OCI-LY7 (cell line): ENCODE results near the gene NRP1. TPM values are rescaled to one million over a fixed set of nuclear protein-coding genes. Genes with fewer than 3 reads are reported as not detected.
"Not testable (repeated sequence)": the region's sequence is repeated elsewhere in the genome, so short reads cannot be mapped to it uniquely, and the experiment has no call there.

Experiments used
- Bru-seq: library from RNA; stranded (reverse); fragments of 400-500 nt; gene quantifications from one replicate; lab custom pipeline; 2021; lab: Mats Ljungman, UMichigan
- BruChase-seq, 2 experiments: library from RNA; stranded (reverse); fragments of 400-500 nt; gene quantifications; one replicate each; lab custom pipeline; 2021; lab: Mats Ljungman, UMichigan
- BruUV-seq: library from RNA; stranded (reverse); fragments of 400-500 nt; replicated peaks from 2 replicates; lab custom pipeline; 2021; lab: Mats Ljungman, UMichigan
- CTCF ChIA-PET: fragments of 300-600 bp; sonication (Branson Sonifier 250); formaldehyde crosslinking; loops from one replicate; lab custom pipeline; 2022; ENCODE audit warnings: antibody characterized with exemption; ENCODE audit not compliant: unreplicated experiment; lab: Charles Lee
- POLR2A ChIA-PET: fragments of 300-600 bp; sonication (Branson Sonifier 250); formaldehyde crosslinking; loops from one replicate; lab custom pipeline; 2022; ENCODE audit warnings: antibody characterized with exemption; lab: Charles Lee
- DNase-seq: peaks from one replicate; pipeline ENCODE4 v3.0.0-alpha.2; 2015; ENCODE audit warnings: low spot score
- H2AFZ ChIP-seq: fragments of 200-600 bp; sonication (generic), shearing (Covaris generic); 2 replicates; pipeline ENCODE4 v1.6.1; 2014; ENCODE audit warnings: mild to moderate bottlenecking, antibody characterized with exemption, low read length, moderate library complexity
- H3K27ac ChIP-seq: fragments of 200-600 bp; sonication (generic); 2 replicates; pipeline ENCODE4 v1.5.1; 2014; ENCODE audit warnings: mixed run types, low read depth, mild to moderate bottlenecking, moderate library complexity, low read length, inconsistent platforms; ENCODE audit not compliant: poor library complexity, severe bottlenecking
- H3K36me3 ChIP-seq: fragments of 200-600 bp; sonication (generic); 2 replicates; pipeline ENCODE4 v1.6.1; 2014; ENCODE audit warnings: mild to moderate bottlenecking, antibody characterized with exemption, low read length, moderate library complexity, mixed read lengths; ENCODE audit not compliant: insufficient read depth
- H3K4me1 ChIP-seq: fragments of 200-600 bp; sonication (generic); 2 replicates; pipeline ENCODE4 v1.5.1; 2014; ENCODE audit warnings: mild to moderate bottlenecking, low read length; ENCODE audit not compliant: insufficient read depth, poor library complexity, severe bottlenecking
- H3K4me2 ChIP-seq: fragments of 200-600 bp; sonication (generic); 2 replicates; pipeline ENCODE4 v1.6.1; 2014; ENCODE audit warnings: mild to moderate bottlenecking, low read length
- H3K4me3 ChIP-seq: fragments of 200-600 bp; sonication (generic); 2 replicates; pipeline ENCODE4 v1.5.1; 2014; ENCODE audit warnings: mild to moderate bottlenecking, low read depth, low read length; ENCODE audit not compliant: poor library complexity, severe bottlenecking
- H3K79me2 ChIP-seq: fragments of 200-600 bp; sonication (generic); 2 replicates; pipeline ENCODE4 v1.6.1; 2016; ENCODE audit warnings: low read depth, mild to moderate bottlenecking, low read length, moderate library complexity, mixed read lengths; ENCODE audit not compliant: insufficient read depth
- H3K9me2 ChIP-seq: fragments of 200-600 bp; sonication (generic); 2 replicates; pipeline ENCODE4 v1.6.1; 2016; ENCODE audit warnings: mild to moderate bottlenecking, low read length, mixed read lengths; ENCODE audit not compliant: insufficient read depth
- H3K9me3 ChIP-seq: fragments of 200-600 bp; sonication (generic); 2 replicates; pipeline ENCODE4 v1.6.1; 2014; ENCODE audit warnings: mild to moderate bottlenecking, mixed run types, low read length, mixed read lengths
- H4K20me1 ChIP-seq: fragments of 200-600 bp; sonication (generic); 2 replicates; pipeline ENCODE4 v1.6.1; 2014; ENCODE audit warnings: mild to moderate bottlenecking, antibody characterized with exemption, low read length, moderate library complexity, mixed read lengths; ENCODE audit not compliant: insufficient read depth
- CTCF ChIP-seq: fragments of 200-600 bp; sonication (generic); conservative IDR thresholded peaks from 2 replicates; pipeline ENCODE4 v1.5.1; 2014; ENCODE audit warnings: mild to moderate bottlenecking, antibody characterized with exemption, low read length, moderate library complexity, mixed read lengths
- EZH2phosphoT487 ChIP-seq: fragments of 200-600 bp; sonication (generic); IDR thresholded peaks from 2 replicates; pipeline ENCODE4 v1.6.1; 2018; ENCODE audit warnings: low read depth, borderline replicate concordance, mild to moderate bottlenecking, mixed run types, antibody characterized with exemption, low read length, moderate library complexity, mixed read lengths
- intact Hi-C: fragments of 100-400 bp; cut with micrococcal nuclease; formaldehyde crosslinking; loops from one replicate; pipeline ENCODE4 v1.10.0; 2022; ENCODE audit not compliant: unreplicated experiment
- long read RNA-seq: library from polyadenylated mRNA; stranded (forward); transcript quantifications from one replicate; pipeline ENCODE4 v2.0.0, GENCODE V29; 2022
- total RNA-seq, 2 experiments: library from RNA; depleted of rRNA in 1 of 2; stranded (reverse); fragments of >200 nt in 1 of 2; shearing (Covaris generic) in 1 of 2; gene quantifications; 2 replicates each; pipeline ENCODE4 v1.2.3, GENCODE V29; 2014 to 2022

NRP1 gene
- total RNA-seq (2014; rRNA removed; shearing (Covaris generic)) = not detected in 2 replicates
- total RNA-seq (2022) = not detected in 2 replicates
- Bru-seq, nascent RNA = percentile 2 among the genes with signal in this experiment
- BruChase-seq, experiment 1, labeled RNA remaining after a 6-hour chase = percentile 1 among the genes with signal in this experiment
- percentile 4 among the genes with signal in this experiment for BruChase-seq, experiment 2, labeled RNA remaining after a 2-hour chase
- long read RNA-seq = 0 reads

- no peaks in the 10 kb centered on the region for H3K9me2 ChIP-seq
- H3K4me3 ChIP-seq = no peak within 1 kb of the TSS
- peak within 1 kb of the TSS; percentile 0; the same call in 1 of the 2 replicates for H2AFZ ChIP-seq
- H3K27ac ChIP-seq = no peak within 1 kb of the TSS
- H3K4me1 ChIP-seq = no peaks in the 10 kb centered on the region
- no peaks in the 10 kb centered on the region for H3K36me3 ChIP-seq
- DNase-seq = no peak
- intact Hi-C loops = no loop called here
- BruUV-seq = no TSS peak
- CTCF ChIA-PET = no interaction called here
- no peaks in the 10 kb centered on the region for H4K20me1 ChIP-seq
- no peaks in the 10 kb centered on the region for H3K9me3 ChIP-seq
- no peaks in the 10 kb centered on the region for H3K79me2 ChIP-seq
- TF ChIP-seq EZH2phosphoT487 = no peak
- no peak for TF ChIP-seq CTCF
- H3K4me2 ChIP-seq = no peak within 1 kb of the TSS
- POLR2A ChIA-PET = no interaction called here
These were observed at the start of gene NRP1 for GRCh38 chr10:33334153-33334804. Gene NRP1 (minus strand): TSS chr10:33334667. CDS start chr10:33334382, 285 bp downstream.

GRCh38 chr10:33384201-33384600 is 49.7 kb upstream of the NRP1 start:
- H3K4me1 ChIP-seq, H3K9me2 ChIP-seq, intact Hi-C loops, H2AFZ ChIP-seq, BruUV-seq, H3K9me3 ChIP-seq, H3K36me3 ChIP-seq, DNase-seq, H3K4me3 ChIP-seq, H3K27ac ChIP-seq, H3K4me2 ChIP-seq, H3K79me2 ChIP-seq, CTCF ChIA-PET, POLR2A ChIA-PET, H4K20me1 ChIP-seq: not testable (repeated sequence)

GRCh38 chr10:33382921-33383713 is 48.6 kb upstream of the NRP1 start:
- CTCF ChIA-PET = no interaction called here
- no peak overlapping the region for H2AFZ ChIP-seq

More at GRCh38 chr10:33382921-33383713, 48.6 kb upstream of the NRP1 start:
- Histone ChIP-seq H3K4me3 (no peak overlapping the region), H4K20me1 (no peaks in the 10 kb centered on the region), H3K9me3 (no peaks in the 10 kb centered on the region), H3K4me2 (no peak overlapping the region), H3K79me2 (no peaks in the 10 kb centered on the region), H3K4me1 (no peaks in the 10 kb centered on the region), H3K9me2 (no peaks in the 10 kb centered on the region), H3K36me3 (no peaks in the 10 kb centered on the region), H3K27ac (no peak overlapping the region)
- POLR2A ChIA-PET = no interaction called here
- no peak for DNase-seq
- intact Hi-C loops = no loop called here
- no peak for TF ChIP-seq EZH2phosphoT487
- TF ChIP-seq CTCF = no peak
- no TSS peak for BruUV-seq
